ENCODE results near the gene FOXO6. TPM values are rescaled to one million over a fixed set of nuclear protein-coding genes. Genes with fewer than 3 reads are reported as not detected.

FOXO6 gene
- total RNA-seq, 1 experiment from 2014 or later: 0.59 TPM

DNA sequence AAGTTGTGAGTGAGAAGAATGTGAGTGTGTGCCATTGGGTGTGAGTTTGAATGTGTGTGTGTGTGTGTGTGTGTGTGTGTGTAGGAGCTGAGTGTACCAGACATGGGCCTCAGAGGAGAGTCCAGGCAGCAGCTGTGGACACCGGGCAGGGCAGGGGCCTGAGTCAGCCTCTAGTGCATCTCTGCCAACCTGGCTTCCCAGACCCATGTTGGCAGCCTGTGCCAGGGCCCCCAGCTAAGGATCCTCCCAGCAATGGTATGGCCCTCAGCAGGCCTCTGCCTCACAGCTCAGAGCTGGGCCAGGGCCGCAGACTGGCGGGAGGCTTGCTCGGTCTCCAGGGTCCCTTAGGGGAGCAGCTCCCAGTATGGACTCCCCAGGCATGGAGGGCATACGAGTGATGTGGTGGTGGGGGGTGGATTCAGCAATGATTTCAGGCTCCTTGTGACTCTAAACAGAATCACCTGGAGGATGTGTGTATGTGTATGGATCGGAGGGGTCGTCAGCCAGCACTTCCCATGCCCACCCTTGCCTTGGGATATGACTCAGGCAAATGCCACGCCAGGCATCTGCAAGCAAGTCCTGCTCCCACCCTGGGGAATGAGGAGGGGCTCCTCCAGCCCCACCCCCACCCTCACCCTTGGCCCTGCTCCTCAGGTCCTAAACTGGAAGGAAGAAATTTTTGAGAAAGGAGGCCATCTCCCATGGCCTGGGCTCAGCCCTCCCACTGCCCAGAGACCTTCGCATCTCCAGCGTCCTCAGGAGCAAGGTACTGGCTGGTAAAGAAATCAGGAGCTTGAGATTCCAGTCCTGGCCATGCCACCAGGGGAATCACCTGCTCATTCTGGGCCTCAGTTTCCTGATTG is 1.8 kb upstream of the FOXO6 start:
- Mint-ChIP-seq H3K9me3 (ENCODE audit: unreplicated experiment) (no peaks in the 10 kb centered on the region), H3K4me3 (ENCODE audit: unreplicated experiment) (no peak overlapping the region), H3K4me1 (ENCODE audit: low read depth, unreplicated experiment) (peaks cover 13% of the 10 kb centered on the region), H3K27ac (ENCODE audit: unreplicated experiment) (peak overlapping the region; percentile 69), H3K27me3 (ENCODE audit: insufficient read depth, unreplicated experiment) (peaks cover 3% of the 10 kb centered on the region), H3K36me3 (ENCODE audit: insufficient read depth, unreplicated experiment) (no peaks in the 10 kb centered on the region)
- no peaks in the 10 kb centered on the region for H3K9me3 ChIP-seq
- TF ChIP-seq, protein P1, sequence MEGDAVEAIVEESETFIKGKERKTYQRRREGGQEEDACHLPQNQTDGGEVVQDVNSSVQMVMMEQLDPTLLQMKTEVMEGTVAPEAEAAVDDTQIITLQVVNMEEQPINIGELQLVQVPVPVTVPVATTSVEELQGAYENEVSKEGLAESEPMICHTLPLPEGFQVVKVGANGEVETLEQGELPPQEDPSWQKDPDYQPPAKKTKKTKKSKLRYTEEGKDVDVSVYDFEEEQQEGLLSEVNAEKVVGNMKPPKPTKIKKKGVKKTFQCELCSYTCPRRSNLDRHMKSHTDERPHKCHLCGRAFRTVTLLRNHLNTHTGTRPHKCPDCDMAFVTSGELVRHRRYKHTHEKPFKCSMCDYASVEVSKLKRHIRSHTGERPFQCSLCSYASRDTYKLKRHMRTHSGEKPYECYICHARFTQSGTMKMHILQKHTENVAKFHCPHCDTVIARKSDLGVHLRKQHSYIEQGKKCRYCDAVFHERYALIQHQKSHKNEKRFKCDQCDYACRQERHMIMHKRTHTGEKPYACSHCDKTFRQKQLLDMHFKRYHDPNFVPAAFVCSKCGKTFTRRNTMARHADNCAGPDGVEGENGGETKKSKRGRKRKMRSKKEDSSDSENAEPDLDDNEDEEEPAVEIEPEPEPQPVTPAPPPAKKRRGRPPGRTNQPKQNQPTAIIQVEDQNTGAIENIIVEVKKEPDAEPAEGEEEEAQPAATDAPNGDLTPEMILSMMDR (IDR thresholded peaks at IDR 0.05; ENCODE audit: insufficient read depth in 1 of 2, low read depth in 1 of 2, low read length in 1 of 2, severe bottlenecking in 1 of 2, unreplicated experiment in 1 of 2): no peak
- no peak overlapping the region for H3K4me3 ChIP-seq (ENCODE audit: low read depth, low read length)
- H3K4me1 ChIP-seq: peaks cover 6% of the 10 kb centered on the region
- ChIA-PET POLR2A (no interaction called here), CTCF (interaction anchor here (0.6 kb wide), 1 partner anchor 106 kb away, joined by 4 read pairs; no protein-coding TSS in a partner anchor)
- H3K36me3 ChIP-seq (ENCODE audit: control insufficient read depth, insufficient read depth, low read length): no peaks in the 10 kb centered on the region
- intact Hi-C loops (cut with micrococcal nuclease; ENCODE audit: unreplicated experiment): loop anchor here (5.0 kb wide), 1 partner anchor 58 kb away; no protein-coding TSS in a partner anchor
- BruUV-seq (replicated peaks): no TSS peak
- no peaks in the 10 kb centered on the region; the same call in 1 of the 2 replicates for H3K27me3 ChIP-seq (replicated peaks; ENCODE audit: control insufficient read depth, insufficient read depth, low read length)
- DNase-seq: no peak

DNA sequence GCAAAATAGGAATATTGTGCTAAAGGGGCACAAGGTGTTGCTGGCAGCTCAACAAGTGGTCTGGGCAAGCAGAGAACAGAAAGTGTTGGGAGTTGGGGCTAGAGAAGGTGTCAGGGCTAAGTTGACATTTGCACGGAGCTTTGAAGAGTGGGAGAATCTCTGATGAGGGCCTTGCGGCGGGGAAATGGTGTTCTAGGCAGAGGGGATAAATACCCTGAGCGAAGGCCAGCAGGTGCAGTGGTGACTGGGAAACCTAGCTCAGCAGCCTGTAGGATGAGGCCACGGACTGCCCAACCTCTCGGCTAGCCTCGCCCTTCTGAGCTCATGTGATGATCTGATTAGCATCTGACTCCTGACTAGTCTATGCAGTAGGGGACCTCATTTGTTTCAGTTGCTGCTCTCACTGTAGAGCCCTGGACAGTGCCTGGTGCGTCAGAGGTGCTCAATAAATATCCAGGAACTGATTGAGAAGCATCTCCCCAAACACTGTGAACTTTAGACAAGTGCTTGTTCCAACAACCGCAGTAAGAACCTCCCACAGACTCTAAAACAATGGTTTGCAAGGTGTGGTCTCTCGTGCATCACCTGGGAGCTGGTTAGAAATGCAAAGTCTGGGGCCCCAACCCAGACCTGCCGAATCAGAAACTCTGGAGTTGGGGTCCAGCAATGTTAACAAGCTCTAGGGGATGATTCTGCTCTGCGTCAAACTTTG is 1.0 kb upstream of the FOXO6 start:
- Mint-ChIP-seq H3K27ac (ENCODE audit: unreplicated experiment) (peak overlapping the region; percentile 69), H3K27me3 (ENCODE audit: insufficient read depth, unreplicated experiment) (peaks cover 3% of the 10 kb centered on the region), H3K4me3 (ENCODE audit: unreplicated experiment) (peak overlapping the region; percentile 46), H3K36me3 (ENCODE audit: insufficient read depth, unreplicated experiment) (no peaks in the 10 kb centered on the region), H3K9me3 (ENCODE audit: unreplicated experiment) (no peaks in the 10 kb centered on the region), H3K4me1 (ENCODE audit: low read depth, unreplicated experiment) (peaks cover 13% of the 10 kb centered on the region)
- ChIA-PET POLR2A (no interaction called here), CTCF (interaction anchor here (0.6 to 1.6 kb wide), 3 partner anchors 57 to 107 kb away, joined by 4 read pairs; no protein-coding TSS in a partner anchor)
- Histone ChIP-seq H3K27me3 (replicated peaks; ENCODE audit: control insufficient read depth, insufficient read depth, low read length) (no peaks in the 10 kb centered on the region; the same call in 1 of the 2 replicates), H3K4me1 (peaks cover 6% of the 10 kb centered on the region), H3K36me3 (ENCODE audit: control insufficient read depth, insufficient read depth, low read length) (no peaks in the 10 kb centered on the region), H3K4me3 (ENCODE audit: low read depth, low read length) (peak overlapping the region; percentile 29; the same call in 1 of the 2 replicates), H3K9me3 (no peaks in the 10 kb centered on the region)
- DNase-seq: no peak
- no TSS peak for BruUV-seq (replicated peaks)
- TF ChIP-seq, protein P1 (IDR thresholded peaks at IDR 0.05; ENCODE audit: insufficient read depth in 1 of 2, low read depth in 1 of 2, low read length in 1 of 2, severe bottlenecking in 1 of 2, unreplicated experiment in 1 of 2): no peak
- intact Hi-C loops (cut with micrococcal nuclease; ENCODE audit: unreplicated experiment): loop anchor here (5.0 kb wide), 1 partner anchor 57 kb away; no protein-coding TSS in a partner anchor
